Activated T-cell treated with anti-CD3 and anti-CD28 coated beads for 1 hour (primary cell): ENCODE measurements around the gene ATP8A1.
"Not testable (repeated sequence)": the region's sequence is repeated elsewhere in the genome, so short reads cannot be mapped to it uniquely, and the experiment has no call there.

ENCODE experiments used
- DNase-seq: peaks from one replicate; pipeline ENCODE4 v3.0.0-alpha.2; 2020; ENCODE audit warnings: low read depth

ATP8A1 gene

DNA sequence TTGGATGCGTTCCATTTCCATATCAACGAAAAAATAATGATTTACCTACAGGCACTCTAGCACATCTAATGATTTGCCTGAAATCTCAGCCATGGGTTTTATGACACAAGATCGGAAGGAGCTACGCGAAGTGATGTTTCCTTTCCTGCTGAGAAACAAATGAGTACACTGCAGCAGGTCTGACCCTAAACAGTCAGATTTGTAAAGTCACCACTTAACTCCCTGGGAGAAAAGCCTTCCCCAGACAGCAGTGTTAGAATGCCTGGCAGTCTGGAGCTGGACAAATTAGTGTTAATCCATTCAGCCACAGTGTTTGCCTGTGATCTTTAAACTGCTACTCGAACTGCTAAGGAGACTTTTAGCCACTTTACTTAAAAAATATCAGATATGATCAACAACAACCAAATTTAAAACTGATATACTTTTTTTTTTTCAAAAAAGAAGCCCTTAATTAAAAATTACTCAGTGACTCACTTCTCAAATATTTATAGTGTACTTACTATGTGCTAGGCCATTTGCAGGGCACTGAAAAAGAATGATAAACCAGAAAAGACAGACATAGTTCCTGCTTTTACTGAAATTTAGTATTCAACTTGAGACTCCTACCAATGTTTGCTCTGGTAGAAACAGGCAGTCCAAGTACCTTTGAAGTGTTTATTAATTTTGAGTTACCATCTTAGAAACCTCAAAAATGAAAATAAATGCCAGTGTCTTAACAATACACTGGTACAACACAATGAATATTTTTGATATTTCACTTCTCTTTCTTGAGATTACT, 155.1 kb downstream of the ATP8A1 start:
- no peak for DNase-seq

DNA sequence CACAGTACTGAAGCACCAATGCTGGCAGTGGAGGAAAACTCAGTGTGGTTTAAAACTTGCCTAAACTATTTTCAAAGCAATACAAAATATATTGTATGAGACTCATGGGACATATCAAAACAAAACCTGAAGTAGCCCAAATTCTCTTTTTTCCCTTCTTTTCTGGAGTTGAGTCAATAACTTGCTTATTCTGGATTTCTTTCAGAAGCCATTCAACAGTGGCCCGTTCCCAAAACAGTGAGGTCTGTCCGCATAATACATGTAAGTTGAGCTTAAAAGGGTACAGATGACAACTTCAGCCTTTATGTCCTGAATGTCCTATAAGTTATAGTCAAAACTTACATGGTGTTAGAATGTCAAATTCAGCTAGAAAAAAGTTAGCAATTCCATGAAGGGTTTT, 158.9 kb downstream of the ATP8A1 start:
- no peak for DNase-seq

DNA sequence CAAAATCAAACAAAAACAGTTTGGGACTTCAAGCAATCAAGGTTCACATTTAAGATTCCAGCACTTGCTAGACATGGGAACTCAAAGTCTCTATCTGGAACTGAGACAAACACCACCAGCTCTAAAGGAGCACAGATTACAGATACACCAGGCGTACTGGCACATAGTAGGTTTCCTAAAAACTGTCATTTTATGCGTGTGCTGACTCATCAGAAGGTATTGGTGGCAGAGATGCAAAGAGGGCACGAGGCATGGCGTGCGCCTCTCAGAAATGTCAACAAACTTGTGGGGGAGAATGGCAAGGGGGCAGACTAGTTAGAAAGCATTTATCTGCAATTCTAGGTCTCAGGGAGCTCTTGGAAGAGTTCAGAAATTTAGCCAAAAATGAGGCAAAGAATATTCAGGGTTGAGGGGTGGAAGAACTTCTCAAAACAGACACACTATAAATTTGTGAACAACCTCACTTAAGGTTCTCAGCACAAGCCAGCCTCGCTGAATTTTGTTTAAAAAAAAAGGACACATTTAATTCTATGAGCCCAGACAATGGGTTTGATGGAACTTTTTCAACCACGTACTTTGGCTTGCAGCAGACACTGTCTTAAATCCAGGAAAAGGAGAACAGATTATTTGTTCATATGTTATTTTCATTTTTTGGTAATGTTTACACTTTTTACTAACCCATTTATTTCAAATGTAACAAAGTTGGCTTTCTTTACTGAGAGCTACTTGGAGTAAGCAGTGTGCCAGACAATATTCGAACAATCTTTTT, 159.6 kb downstream of the ATP8A1 start:
- DNase-seq = no peak

DNA sequence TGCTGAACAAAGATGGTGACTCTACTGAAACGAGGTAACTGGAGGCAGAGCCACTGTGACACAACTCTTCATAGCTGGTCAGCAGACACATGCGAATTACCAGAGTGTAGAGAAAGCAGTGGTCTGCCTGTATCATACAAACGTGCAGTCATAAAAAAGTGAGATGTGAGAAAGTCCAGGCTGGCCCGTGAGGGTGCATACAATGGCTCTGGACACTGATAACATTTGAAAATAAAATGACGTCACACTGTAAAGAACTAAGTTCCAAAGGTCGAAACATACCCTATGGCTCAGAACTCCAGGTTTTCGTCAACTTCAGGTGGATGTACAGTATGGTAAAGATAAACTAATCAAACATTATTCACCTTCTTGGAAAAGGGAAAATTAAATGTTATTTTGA, 163.9 kb downstream of the ATP8A1 start:
- no peak for DNase-seq

DNA sequence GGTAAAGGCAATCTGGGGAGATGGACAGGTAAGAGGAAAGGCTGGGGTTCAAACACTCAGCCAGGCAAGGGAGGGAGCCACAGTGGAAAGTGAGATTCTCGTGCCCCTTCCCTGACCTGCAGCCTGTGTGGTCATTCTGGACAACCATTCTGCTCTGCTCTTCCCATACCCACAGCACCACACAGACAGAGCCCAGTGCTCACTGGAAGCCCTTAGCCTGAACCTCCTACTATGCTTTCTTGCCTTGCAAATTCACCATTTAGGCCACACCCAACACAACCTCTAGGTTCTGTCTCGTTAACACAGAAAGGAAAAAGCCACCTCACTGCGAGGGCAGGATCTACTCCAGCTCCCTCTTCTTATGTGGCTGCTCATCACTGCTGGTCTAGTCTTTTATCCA, 166.9 kb downstream of the ATP8A1 start:
- DNase-seq = no peak

DNA sequence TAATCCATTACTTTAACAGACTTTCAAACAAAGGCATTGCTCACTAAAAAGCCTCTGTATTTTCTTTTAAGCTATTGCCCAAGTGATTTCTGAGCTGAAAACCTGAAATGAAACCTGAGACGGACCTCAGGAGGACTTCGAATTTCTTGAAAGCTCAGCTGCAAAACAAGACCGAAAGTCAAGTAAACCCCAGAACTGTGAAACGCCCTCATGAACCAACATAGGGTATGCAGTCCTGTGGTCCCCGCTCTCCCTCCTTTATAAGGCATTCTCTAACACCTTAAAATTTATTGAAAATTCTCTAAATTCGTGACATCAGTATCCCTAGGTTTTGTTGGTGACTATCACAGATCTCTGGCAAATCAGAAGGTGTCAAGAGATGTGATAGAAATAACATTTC, 167.8 kb downstream of the ATP8A1 start:
- no peak for DNase-seq

DNA sequence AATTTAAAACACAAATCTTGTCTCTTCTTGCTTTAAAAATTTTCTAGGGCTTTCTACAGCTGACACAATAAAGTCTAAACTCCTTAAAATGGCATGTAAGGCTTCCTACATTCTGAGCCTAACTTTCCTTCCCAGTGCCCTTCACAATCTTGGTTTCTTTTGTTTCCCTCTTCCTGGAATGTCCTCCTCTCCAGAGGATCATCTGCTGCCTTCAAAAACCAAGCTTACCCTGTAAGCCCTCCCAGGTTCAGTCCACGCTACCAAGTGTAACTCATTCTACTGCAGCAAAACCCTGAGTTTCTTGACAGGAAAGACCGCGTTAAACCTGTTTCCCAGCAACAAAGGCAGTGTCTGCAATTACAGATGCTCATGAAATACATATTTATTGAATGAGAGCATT, 168.4 kb downstream of the ATP8A1 start:
- DNase-seq = no peak

DNA sequence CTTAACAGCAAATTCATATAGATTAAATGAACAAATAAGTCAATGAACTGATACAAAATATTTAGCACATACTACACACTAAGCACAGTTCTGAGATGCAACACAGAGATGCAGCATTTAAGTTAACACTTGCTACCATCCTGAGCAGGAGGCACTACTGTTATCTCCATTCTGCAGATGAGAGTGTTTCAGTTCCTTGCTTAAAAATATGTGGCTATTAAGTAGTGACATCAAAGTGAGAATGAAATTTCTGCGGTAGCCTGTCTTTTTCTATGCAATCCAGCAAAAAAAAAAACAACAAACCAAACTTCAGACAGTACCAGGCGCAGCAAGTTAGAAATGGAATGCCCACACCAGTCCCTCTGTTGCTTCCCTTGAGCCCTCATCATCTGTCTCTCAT, 168.8 kb downstream of the ATP8A1 start:
- no peak for DNase-seq

DNA sequence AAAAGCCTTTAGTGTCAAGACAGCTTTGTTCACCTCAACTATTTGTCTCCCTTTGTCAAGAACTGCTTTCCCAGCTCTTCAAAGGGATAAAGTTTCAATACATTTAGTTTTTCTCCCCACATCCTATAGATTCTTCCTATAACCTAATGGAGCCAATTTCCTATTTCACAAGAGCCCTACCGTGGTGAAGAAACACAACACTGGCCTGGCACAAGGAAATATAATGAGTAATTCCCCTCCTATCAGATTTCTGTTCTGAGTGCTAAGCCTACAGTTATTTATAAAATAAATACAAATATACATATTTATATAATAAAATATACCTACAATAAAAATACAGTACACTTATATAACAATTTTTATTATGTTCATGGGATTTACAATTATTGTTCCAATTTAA, 169.7 kb downstream of the ATP8A1 start:
- DNase-seq = no peak

DNA sequence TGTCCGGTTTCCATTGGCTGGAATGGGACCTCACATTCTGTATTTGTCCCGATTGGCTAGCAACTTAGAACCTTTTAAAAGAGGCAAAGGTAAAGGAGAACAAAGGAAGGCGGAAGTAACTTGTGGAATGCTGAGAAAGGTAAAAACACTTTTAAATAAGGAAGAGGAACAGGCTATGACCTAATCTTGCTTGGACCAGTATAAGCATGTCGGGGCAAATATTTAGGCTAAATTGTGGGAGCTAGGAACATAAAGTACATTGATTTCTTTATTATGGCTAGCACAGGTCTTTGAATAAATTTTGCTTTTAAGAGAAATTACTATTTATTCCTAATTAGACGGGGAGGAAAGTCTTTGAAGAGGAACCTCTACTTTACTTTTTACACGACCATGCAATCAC, 170.7 kb downstream of the ATP8A1 start:
- DNase-seq = not testable (repeated sequence)

DNA sequence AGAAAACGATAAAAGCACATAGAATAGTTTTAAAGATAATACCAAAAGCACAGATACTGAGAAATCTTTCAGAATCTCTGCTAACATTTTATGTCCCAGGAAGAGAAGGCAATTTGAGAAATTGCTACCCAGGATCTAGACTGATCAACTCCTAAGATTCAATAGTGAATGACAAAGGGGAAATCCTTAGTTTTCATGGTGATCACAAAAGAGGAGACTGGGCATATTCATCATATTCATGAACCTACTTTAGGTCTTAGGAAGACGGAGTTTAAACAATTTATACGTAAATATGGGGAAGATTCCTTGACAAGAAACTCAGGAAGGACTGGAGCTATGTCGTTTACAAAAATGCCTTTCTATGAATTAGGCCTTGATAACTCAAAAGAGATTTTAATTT, 172.3 kb downstream of the ATP8A1 start:
- DNase-seq = no peak

DNA sequence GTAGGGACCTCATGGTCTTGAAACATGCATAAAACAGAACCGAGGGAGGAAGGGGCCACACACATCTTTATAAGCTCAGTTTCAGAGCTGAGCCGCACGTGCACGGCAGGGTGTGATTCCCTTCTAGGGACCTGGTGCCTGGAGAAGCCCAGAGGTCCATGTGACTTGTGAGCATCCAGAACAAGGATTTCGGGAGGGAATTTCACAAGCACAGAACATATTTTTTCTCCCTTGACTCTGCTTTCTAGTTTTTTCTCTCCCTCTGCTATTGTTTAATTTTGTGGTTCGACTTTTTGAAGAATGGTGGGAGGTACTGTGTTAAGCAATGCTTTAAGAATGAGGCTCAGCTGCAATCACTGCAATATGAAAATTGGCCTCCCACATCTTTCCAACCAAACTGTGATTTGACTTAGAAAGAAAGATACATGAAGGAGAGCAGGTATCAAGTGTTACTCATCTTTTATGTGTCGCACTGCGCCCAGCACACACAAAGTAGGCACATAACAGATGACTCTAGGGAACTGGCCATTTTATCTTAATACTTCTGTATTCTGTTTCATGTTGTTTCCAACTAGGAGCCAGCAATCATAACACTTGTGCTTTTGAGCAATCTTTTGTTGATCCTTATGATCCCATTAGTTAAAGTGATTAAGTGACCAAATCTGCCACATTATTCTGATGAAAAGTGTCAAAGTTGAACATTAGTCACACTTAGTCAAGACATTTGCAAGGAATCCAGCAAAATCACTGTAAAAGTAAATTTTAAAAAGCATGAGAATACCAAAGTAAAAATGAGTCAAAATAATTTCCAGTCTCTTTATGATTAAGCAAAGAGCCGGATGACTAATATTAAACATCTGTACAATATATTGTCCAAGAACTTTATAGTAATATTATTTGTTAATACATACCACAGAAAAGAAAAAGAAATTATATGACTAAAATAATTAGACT, 173.2 kb downstream of the ATP8A1 start:
- no peak for DNase-seq

DNA sequence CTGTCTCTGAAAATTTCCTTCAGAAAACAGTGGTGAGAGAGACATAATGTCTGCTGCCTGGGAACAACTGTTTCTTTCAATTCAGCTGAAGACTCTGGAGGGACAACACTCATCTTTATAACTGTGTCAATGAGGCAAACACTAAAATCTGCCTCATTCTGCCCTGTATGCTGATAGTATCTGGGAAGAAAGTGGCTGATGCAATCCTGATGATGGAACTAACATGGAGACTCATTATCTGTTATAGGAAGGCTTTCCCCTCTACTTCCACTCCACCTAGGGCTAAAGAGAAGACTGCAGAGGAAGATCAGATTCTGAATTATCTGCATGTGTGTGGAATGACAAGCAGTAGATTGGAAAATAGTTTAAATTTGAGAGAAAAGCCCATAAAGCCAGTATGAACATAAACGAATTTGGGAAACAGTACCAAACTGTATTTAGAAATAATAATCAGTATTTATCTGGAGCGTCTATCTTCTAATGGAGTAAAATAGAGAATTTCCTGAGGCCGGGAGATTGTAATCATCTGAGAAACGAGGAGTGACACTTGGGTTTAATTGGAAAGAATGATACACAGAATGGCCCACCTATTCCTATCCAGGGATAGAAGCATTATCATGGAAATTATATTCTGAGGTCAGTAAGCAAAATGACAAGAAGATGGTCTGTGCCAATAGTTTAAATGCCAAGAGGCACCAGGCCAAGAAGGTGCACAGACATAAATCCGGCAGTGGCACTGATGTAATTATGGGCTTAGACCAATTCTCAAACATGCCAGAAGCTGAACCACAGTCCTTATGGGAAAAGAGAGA, 174.2 kb downstream of the ATP8A1 start:
- no peak for DNase-seq

DNA sequence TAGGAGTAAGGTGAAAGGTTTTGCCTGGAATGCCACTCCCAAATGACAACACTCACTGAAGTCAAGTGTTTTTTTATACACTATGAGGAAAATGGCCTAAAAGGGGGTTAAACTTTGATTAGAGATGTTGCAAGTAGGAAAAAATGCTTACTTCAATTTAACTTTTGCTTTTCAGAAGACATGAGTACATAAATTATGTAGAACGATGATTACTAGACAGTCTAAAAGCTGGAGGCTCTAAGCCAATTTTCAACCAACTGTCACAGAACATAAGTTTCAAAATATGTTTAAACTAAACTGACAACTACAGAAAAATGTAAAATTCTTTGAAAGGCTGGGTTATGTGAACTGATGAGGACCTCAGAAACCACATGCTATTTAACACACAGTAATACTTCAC, 176.2 kb downstream of the ATP8A1 start:
- DNase-seq = no peak

DNA sequence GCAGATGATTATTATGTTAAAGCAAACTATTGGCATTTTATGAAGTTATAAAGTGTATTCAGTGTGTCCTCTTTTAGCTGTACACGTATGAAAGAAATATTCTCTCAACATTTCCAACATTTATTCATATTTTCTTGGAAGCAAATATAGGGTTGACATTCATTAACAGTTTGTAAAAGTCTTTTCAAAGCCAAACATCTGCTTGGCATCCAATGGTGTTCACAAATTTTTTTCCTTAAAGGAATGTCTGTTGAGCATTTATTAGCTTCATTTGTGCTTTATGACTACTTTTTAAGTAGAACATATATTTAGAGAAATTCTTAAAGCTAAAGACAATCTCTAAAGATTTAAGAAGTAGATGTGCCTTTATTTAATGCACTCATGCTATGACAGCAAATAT, 176.6 kb downstream of the ATP8A1 start:
- no peak for DNase-seq

DNA sequence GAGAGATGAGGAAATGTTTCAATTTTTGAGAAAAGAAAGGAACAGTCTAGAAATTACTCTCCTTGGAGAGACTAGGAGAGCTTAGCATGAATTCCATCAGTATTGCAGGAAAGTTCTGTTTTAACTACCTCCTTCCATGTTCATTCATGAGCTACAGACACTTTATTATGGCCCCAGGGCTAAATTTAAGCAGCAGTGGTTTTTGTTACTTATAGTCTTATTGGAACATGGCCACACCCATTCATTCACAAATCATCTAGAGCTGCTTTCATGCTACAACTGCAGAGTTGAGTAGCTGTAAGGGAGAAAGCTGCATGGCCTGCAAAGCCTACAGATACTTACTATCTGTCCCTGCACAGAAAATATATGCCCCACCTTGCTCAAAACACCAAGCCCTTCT, 178.0 kb downstream of the ATP8A1 start:
- DNase-seq = no peak

DNA sequence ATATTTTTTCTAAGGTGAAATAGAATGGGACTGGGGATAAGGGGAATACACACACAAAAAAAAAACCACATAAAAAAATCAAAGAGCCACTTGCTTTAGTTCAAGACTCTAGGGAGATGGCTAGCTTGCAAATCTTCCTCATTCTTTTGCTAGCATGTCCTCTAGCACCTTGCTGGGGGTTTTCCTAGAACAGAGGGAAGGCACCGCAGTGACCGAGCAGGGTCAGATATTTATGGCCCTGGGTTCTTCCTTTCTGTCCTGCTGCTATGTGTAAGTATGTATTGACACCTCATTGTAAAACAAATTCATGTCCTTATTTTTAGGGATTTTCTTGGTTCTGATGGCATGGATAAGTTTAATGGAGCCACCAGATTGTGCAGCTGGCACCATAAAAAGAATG, 178.4 kb downstream of the ATP8A1 start:
- DNase-seq = no peak

DNA sequence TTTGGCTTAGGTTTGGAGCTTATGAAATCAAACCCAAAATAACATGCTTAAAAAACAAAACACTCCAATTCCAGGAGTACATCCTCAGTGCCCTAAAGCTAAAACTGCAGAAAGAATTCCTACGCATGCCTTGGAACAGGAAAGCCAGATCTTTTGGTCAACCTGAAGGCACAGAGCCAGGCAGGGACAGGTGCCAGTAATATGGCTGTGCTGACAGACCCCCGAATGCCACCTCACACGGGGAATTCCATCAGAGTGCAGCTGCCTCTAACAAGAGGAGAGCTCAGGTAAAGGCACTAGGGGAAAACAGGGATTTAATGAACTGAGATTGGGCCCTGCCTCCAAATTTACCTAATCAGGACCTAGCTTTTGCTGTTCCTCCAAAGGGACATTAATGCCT, 182.5 kb downstream of the ATP8A1 start:
- DNase-seq = no peak

DNA sequence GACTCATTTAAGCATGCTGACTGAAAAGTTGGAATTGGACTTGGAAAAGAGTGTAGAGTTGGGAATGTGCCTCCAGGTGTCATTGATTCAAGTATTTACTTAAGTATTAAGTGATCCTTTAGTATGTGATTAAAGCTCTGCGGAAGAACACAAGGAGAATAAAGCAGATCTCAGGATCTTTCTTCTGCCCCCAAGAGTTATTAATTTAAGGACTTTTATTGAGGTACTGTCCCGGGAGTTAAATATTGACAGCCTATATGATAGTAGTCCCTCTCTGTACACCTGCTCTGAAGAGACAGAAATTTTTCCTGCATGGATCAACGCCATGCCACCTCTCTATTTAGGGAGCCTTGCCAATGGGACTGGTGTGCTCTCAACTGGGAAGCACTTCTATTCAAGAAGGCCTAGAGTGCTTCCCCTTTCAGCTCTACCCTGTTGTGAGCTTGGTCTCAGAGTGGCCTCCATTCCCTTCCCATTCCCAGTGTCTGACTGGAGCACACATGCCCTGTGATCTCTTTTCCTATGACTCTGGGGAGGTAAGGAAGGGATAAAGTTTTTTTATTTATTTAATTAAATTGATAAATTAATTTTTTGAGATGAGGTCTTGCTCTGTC, 183.7 kb downstream of the ATP8A1 start:
- DNase-seq = no peak

DNA sequence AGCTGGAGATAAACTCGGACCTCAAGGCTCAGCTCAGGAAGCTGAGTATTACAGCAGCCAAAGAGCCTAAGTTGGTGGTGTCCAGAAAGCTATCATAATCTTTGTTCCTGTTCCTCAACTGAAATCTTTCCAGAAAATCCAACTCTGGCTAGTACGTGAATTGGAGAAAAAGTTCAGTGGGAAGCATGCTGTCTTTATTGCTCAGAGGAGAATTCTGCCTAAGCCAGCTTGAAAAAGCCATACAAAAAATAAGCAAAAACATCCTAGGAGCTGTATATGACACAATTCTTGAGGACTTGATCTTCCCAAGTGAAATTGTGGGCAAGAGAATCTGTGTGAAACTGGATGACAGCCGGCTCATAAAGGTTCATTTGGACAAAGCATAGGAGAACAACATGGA, 185.0 kb downstream of the ATP8A1 start:
- DNase-seq = no peak

DNA sequence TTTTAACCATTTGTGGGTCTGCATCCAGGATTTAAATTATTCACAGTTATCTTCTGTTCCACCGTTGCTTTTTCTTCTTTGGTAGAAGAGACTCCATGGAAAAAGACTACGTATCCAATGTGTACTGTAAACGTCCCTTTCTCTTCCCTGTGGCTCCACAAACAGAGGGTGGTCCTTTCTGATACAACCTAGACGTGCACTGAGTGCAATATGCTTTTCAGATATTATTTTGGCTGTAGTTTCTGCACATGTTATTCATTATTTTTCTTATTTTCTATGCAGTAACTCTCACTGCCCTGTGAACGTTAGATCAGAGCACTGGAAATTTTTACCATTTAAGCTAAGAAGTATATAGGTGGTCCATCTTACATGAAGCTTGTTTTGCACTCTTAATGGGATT, 186.9 kb downstream of the ATP8A1 start:
- no peak for DNase-seq
